ENCODE results near the gene LCN12. TPM values are rescaled to one million over a fixed set of nuclear protein-coding genes. Genes with fewer than 3 reads are reported as not detected.

LCN12 gene
- total RNA-seq, 2 experiments from 2014 or later = 0.68 to 1.2 TPM

DNA sequence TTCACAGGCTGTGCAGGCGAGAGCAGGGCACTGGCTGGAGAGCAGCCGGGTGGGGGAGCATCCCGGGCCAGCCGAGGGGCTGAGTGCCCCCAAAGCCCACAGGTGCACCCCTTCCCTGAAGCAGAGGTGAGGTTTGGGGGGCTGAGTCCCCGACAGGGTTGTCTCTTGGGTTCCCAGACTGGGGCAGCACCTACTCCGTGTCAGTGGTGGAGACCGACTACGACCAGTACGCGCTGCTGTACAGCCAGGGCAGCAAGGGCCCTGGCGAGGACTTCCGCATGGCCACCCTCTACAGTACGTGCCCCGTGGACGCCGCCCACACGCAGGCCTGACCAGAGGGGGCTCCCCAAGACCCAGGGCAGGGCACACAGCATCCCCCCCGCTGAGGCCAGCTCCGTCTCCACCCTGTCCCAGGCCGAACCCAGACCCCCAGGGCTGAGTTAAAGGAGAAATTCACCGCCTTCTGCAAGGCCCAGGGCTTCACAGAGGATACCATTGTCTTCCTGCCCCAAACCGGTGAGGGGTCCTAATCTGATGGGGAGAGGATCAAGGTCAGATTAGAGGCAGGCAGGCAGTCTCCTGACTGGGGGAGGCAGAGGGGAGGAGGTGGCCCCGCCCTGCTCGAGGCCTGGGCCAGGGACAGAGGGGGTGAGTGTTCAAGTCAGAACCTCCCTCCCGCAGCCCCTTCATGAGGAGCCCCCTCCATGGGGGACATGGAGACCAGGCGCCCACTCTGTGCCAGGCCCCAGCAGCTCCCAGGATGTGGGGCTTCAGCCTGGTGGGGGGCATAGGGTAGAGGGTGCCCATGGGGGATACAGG, 27.9 kb downstream of the LCN12 start:
- CTCF ChIA-PET = interaction anchor here (0.8 kb wide), 1 partner anchor 13 kb away, joined by 3 read pairs; no protein-coding TSS in a partner anchor
- ATAC-seq = no peak
- no peaks in the 10 kb centered on the region for H3K9me3 Mint-ChIP-seq (ENCODE audit: low read depth)
- H3K27ac Mint-ChIP-seq = no peak overlapping the region
- H3K27me3 Mint-ChIP-seq = peaks cover 11% of the 10 kb centered on the region
- H3K4me3 Mint-ChIP-seq = no peak overlapping the region
- peaks cover 13% of the 10 kb centered on the region for H3K4me1 Mint-ChIP-seq
- no peaks in the 10 kb centered on the region for H3K36me3 Mint-ChIP-seq
- no peak for DNase-seq

GRCh38 chr9:136980669-136981478, 28.8 kb downstream of the LCN12 start:
- ATAC-seq = no peak
- peaks cover 11% of the 10 kb centered on the region for H3K27me3 Mint-ChIP-seq

DNA sequence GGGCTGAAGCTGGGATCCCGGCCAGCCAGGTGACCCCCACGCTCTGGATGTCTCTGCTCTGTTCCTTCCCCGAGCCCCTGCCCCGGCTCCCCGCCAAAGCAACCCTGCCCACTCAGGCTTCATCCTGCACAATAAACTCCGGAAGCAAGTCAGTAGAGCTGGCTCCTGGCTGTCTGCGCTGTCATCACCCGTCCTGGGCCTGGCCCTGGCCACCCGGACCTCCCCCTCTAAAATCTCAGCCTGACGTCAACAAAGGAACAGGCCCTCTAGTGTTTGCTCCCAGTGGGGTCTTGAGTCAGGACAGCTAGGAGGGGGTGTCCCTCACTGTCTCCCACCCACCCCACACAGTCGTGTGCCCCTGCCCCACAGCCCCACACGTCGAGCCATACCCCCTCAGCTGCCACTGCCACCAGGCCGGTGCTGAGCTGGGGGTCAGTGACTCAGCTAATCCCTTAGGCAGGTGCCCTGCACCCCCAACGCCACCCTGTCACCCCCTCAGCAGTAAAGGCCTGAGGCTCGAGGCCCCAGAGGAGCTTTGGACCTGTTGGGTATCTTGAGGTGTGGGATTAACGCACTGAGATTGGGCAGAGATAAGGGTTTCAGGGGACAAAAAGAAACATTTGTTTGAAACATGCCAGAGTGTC, 29.6 kb downstream of the LCN12 start:
- Mint-ChIP-seq H3K36me3 (no peaks in the 10 kb centered on the region), H3K4me1 (peaks cover 1% of the 10 kb centered on the region), H3K27ac (no peak overlapping the region), H3K27me3 (peaks cover 16% of the 10 kb centered on the region), H3K4me3 (no peak overlapping the region), H3K9me3 (ENCODE audit: low read depth) (no peaks in the 10 kb centered on the region)
- DNase-seq = no peak
- no peak for ATAC-seq
- CTCF ChIA-PET = interaction anchor here (0.6 to 1.5 kb wide), 4 partner anchors 10 to 174 kb away, joined by 3 to 6 read pairs (median 3); partner anchors contain the start of genes CLIC3, PAXX and RABL6

More at GRCh38 chr9:136980669-136981478, 28.8 kb downstream of the LCN12 start:
- Mint-ChIP-seq H3K4me3 (no peak overlapping the region), H3K4me1 (peaks cover 4% of the 10 kb centered on the region), H3K27ac (no peak overlapping the region), H3K9me3 (ENCODE audit: low read depth) (no peaks in the 10 kb centered on the region), H3K36me3 (no peaks in the 10 kb centered on the region)
- DNase-seq = no peak
- CTCF ChIA-PET = interaction anchor here (0.8 to 1.0 kb wide), 2 partner anchors 12 to 173 kb away, joined by 3 read pairs; partner anchors contain the start of gene RABL6

- H3K9me3 Mint-ChIP-seq (ENCODE audit: low read depth) = no peaks in the 10 kb centered on the region
- no peak within 1 kb of the TSS for H3K4me3 Mint-ChIP-seq
- CTCF ChIA-PET = interaction anchor here (0.6 to 1.5 kb wide), 4 partner anchors 10 to 85 kb away, joined by 3 to 6 read pairs (median 4); partner anchors contain the start of genes CLIC3 and PAXX
- no peak for ATAC-seq
- no peak for DNase-seq
- H3K27me3 Mint-ChIP-seq = peaks cover 19% of the 10 kb centered on the region
- no peaks in the 10 kb centered on the region for H3K36me3 Mint-ChIP-seq
- H3K27ac Mint-ChIP-seq = no peak within 1 kb of the TSS
- peaks cover 1% of the 10 kb centered on the region for H3K4me1 Mint-ChIP-seq
Measured at GRCh38 chr9:136982232-136983051, 30.4 kb downstream of the LCN12 start, which contains the start of gene LCNL1. LCNL1 (plus strand) TSS chr9:136982993; CDS start chr9:136983587, 594 bp downstream.

GRCh38 chr9:136983167-136983566, 31.1 kb downstream of the LCN12 start:
- H3K4me1 Mint-ChIP-seq = peaks cover 1% of the 10 kb centered on the region
- peaks cover 25% of the 10 kb centered on the region for H3K27me3 Mint-ChIP-seq
- H3K9me3 Mint-ChIP-seq (ENCODE audit: low read depth) = no peaks in the 10 kb centered on the region
- H3K36me3 Mint-ChIP-seq = no peaks in the 10 kb centered on the region
- CTCF ChIA-PET = interaction anchor here (1.0 kb wide), 1 partner anchor 35 kb away, joined by 5 read pairs; no protein-coding TSS in a partner anchor
- DNase-seq = no peak
- no peak for ATAC-seq
- H3K27ac Mint-ChIP-seq = no peak overlapping the region
- H3K4me3 Mint-ChIP-seq = no peak overlapping the region

- DNase-seq = no peak
- H3K9me3 Mint-ChIP-seq (ENCODE audit: low read depth) = no peaks in the 10 kb centered on the region
- H3K27me3 Mint-ChIP-seq = peaks cover 25% of the 10 kb centered on the region
- H3K4me3 Mint-ChIP-seq = no peak overlapping the region
- H3K27ac Mint-ChIP-seq = no peak overlapping the region
- H3K36me3 Mint-ChIP-seq = no peaks in the 10 kb centered on the region
- CTCF ChIA-PET = no interaction called here
- H3K4me1 Mint-ChIP-seq = peaks cover 1% of the 10 kb centered on the region
- no peak for ATAC-seq
Measured at GRCh38 chr9:136983656-136984314, 31.7 kb downstream of the LCN12 start.

GRCh38 chr9:136984464-136985026, 32.5 kb downstream of the LCN12 start:
- Mint-ChIP-seq H3K4me3 (no peak overlapping the region), H3K27ac (no peak overlapping the region), H3K36me3 (no peaks in the 10 kb centered on the region), H3K4me1 (peaks cover 1% of the 10 kb centered on the region), H3K9me3 (ENCODE audit: low read depth) (no peaks in the 10 kb centered on the region), H3K27me3 (peaks cover 25% of the 10 kb centered on the region)
- ATAC-seq (no peak), DNase-seq (no peak)
- CTCF ChIA-PET = interaction anchor here (0.6 to 2.1 kb wide), 3 partner anchors 45 to 75 kb away, joined by 3 to 6 read pairs (median 6); no protein-coding TSS in a partner anchor

- Mint-ChIP-seq H3K4me1 (peaks cover 1% of the 10 kb centered on the region), H3K27ac (no peak overlapping the region), H3K27me3 (peaks cover 26% of the 10 kb centered on the region), H3K36me3 (no peaks in the 10 kb centered on the region), H3K4me3 (no peak overlapping the region), H3K9me3 (ENCODE audit: low read depth) (no peaks in the 10 kb centered on the region)
- DNase-seq (no peak), ATAC-seq (peak; percentile 35)
- CTCF ChIA-PET = interaction anchor here (0.6 to 2.1 kb wide), 3 partner anchors 44 to 76 kb away, joined by 3 to 6 read pairs (median 6); no protein-coding TSS in a partner anchor
Measured at GRCh38 chr9:136985027-136985602, 33.0 kb downstream of the LCN12 start.

DNA sequence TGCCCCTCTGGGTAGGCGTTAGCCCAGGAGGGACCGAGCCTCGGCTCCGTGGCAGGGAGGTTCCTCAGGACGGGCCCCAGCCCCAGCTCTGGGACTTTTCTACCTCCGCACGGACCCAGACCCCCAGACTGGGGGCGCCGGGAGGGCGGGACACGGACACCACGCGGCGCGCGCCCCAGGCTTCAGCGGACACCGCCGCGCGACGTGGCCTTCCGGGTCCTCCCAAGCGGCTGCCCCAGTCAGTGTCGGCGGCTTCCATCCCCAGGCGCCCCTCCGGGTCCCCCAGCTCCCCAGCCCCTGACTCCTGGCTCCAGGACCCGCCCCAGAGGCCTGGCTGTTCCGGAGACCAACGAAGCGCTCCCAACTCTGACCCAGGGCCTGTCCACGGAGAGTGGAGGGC, 33.8 kb downstream of the LCN12 start:
- no peak overlapping the region for H3K27ac Mint-ChIP-seq
- no peak for ATAC-seq
- DNase-seq = no peak
- H3K4me3 Mint-ChIP-seq = no peak overlapping the region
- H3K27me3 Mint-ChIP-seq = peaks cover 27% of the 10 kb centered on the region
- peaks cover 1% of the 10 kb centered on the region for H3K4me1 Mint-ChIP-seq
- CTCF ChIA-PET = interaction anchor here (2.0 to 2.1 kb wide), 2 partner anchors 43 to 49 kb away, joined by 6 read pairs; no protein-coding TSS in a partner anchor
- no peaks in the 10 kb centered on the region for H3K9me3 Mint-ChIP-seq (ENCODE audit: low read depth)
- H3K36me3 Mint-ChIP-seq = no peaks in the 10 kb centered on the region

DNA sequence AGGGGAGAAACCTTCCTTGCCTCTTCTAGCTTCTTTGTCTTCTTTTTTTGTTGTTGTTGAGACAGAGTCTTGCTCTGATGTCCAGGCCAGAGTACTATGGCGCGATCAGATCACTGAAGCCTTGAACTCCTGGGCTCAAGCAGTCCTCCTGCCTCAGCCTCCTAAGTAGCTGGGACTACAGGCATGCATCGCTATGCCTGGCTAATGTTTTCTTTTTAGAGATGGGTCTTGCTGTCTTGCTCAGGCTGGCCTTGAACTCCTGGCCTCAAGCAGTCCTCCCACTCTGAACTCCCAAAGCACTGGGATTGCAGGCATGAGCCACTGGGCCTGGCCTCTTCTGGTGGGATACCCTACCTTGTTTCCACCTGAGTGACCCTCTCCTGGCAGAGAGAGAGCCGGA, 36.8 kb downstream of the LCN12 start:
- peaks cover 19% of the 10 kb centered on the region for H3K27me3 Mint-ChIP-seq
- CTCF ChIA-PET = interaction anchor here (1.0 to 2.6 kb wide), 5 partner anchors 14 to 147 kb away, joined by 4 to 7 read pairs (median 5); partner anchors contain the start of gene AJM1
- no peak overlapping the region for H3K4me3 Mint-ChIP-seq
- peaks cover 16% of the 10 kb centered on the region for H3K4me1 Mint-ChIP-seq
- H3K36me3 Mint-ChIP-seq = peaks cover 2% of the 10 kb centered on the region
- no peaks in the 10 kb centered on the region for H3K9me3 Mint-ChIP-seq (ENCODE audit: low read depth)
- H3K27ac Mint-ChIP-seq = no peak overlapping the region
- DNase-seq (no peak), ATAC-seq (no peak)

GRCh38 chr9:136990242-136990911, 38.3 kb downstream of the LCN12 start:
- H3K36me3 Mint-ChIP-seq = peaks cover 2% of the 10 kb centered on the region
- CTCF ChIA-PET = interaction anchor here (3.7 to 4.7 kb wide), 3 partner anchors 15 to 44 kb away, joined by 19 to 32 read pairs (median 29); partner anchors contain the start of gene ABCA2
- H3K4me3 Mint-ChIP-seq = no peak overlapping the region
- no peak overlapping the region for H3K27ac Mint-ChIP-seq
- no peaks in the 10 kb centered on the region for H3K9me3 Mint-ChIP-seq (ENCODE audit: low read depth)
- H3K4me1 Mint-ChIP-seq = peaks cover 17% of the 10 kb centered on the region
- no peak for ATAC-seq
- peaks cover 16% of the 10 kb centered on the region for H3K27me3 Mint-ChIP-seq
- DNase-seq = no peak

Measured in activated CD8-positive, alpha-beta memory T cell treated with anti-CD3 and anti-CD28 coated beads, Interleukin-2, amount 10 ng/mL, durations not matched to agents 7 days and 5 days (primary cell).